Esophagus squamous epithelium (tissue), 4 donors: Measurements from ENCODE around the gene YARS1.

Source experiments
- POLR2A ChIP-seq, 4 donors: fragments of 450-650 bp; IDR thresholded peaks; one replicate each; pipeline ENCODE4 v1.6.1; 2017; ENCODE audit warnings: antibody characterized with exemption in 4 of 4, mild to moderate bottlenecking in 4 of 4, moderate library complexity in 3 of 4
- TF ChIP-seq, protein P1 (sequence below), 6 experiments: fragments of 450-650 bp in 4 of 6; fragments of 200-600 bp in 2 of 6; sonication (generic) in 2 of 6; IDR thresholded peaks; one replicate each; pipeline ENCODE4 v1.5.1; 2016 to 2019; ENCODE audit warnings: antibody characterized with exemption in 6 of 6, mild to moderate bottlenecking in 4 of 6, moderate library complexity in 4 of 6

GRCh38 chr1:32729254-32730046, 87.7 kb downstream of the YARS1 start:
- TF ChIP-seq, protein P1, sequence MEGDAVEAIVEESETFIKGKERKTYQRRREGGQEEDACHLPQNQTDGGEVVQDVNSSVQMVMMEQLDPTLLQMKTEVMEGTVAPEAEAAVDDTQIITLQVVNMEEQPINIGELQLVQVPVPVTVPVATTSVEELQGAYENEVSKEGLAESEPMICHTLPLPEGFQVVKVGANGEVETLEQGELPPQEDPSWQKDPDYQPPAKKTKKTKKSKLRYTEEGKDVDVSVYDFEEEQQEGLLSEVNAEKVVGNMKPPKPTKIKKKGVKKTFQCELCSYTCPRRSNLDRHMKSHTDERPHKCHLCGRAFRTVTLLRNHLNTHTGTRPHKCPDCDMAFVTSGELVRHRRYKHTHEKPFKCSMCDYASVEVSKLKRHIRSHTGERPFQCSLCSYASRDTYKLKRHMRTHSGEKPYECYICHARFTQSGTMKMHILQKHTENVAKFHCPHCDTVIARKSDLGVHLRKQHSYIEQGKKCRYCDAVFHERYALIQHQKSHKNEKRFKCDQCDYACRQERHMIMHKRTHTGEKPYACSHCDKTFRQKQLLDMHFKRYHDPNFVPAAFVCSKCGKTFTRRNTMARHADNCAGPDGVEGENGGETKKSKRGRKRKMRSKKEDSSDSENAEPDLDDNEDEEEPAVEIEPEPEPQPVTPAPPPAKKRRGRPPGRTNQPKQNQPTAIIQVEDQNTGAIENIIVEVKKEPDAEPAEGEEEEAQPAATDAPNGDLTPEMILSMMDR (IDR thresholded peaks at IDR 0.05) = no peak
- TF ChIP-seq POLR2A (IDR thresholded peaks at IDR 0.05) = no peak
